DND-41 (cell line): ENCODE measurements around the gene SUMF1.

Source experiments
- ATAC-seq: fragments of 200-7000 bp; cut with Tn5 transposase; 3 replicates; pipeline ENCODE4 v1.9.1; 2021; ENCODE audit warnings: low read depth; ENCODE audit not compliant: insufficient read depth
- DNase-seq: peaks from one replicate; pipeline ENCODE4 v3.0.0-alpha.2; 2020
- H2AFZ ChIP-seq: 2 replicates; pipeline ENCODE4 v1.6.0; 2012; ENCODE audit warnings: low read depth, low read length
- H3K27ac ChIP-seq: 2 replicates; pipeline ENCODE4 v1.5.1; 2012; ENCODE audit warnings: low read length, inconsistent platforms
- H3K27me3 ChIP-seq: fragments of 200-600 bp; sonication (generic); 2 replicates; pipeline ENCODE4 v1.6.0; 2012; ENCODE audit warnings: low read length, mild to moderate bottlenecking, inconsistent platforms; ENCODE audit not compliant: insufficient read depth, poor library complexity
- H3K36me3 ChIP-seq: 2 replicates; pipeline ENCODE4 v1.5.1; 2012; ENCODE audit warnings: low read length, inconsistent platforms; ENCODE audit not compliant: insufficient read depth
- H3K4me1 ChIP-seq: 2 replicates; pipeline ENCODE4 v1.5.1; 2012; ENCODE audit warnings: mild to moderate bottlenecking, low read length; ENCODE audit not compliant: insufficient read depth
- H3K4me2 ChIP-seq: 2 replicates; pipeline ENCODE4 v1.6.0; 2012; ENCODE audit warnings: mild to moderate bottlenecking, moderate library complexity, low read length, inconsistent platforms; ENCODE audit not compliant: insufficient read depth
- H3K4me3 ChIP-seq, 2 experiments: fragments of 200-600 bp in 1 of 2; shearing (Covaris generic) in 1 of 2; 2 replicates each; pipeline ENCODE4 v1.5.1; 2012 to 2016; ENCODE audit warnings: inconsistent platforms in 2 of 2, low read length in 2 of 2, mild to moderate bottlenecking in 2 of 2, low read depth in 1 of 2, moderate library complexity in 1 of 2
- H3K79me2 ChIP-seq: 2 replicates; pipeline ENCODE4 v1.6.0; 2012; ENCODE audit warnings: low read length, inconsistent platforms; ENCODE audit not compliant: insufficient read depth
- H3K9ac ChIP-seq: 2 replicates; pipeline ENCODE4 v1.6.0; 2012; ENCODE audit warnings: low read depth, mild to moderate bottlenecking, inconsistent platforms, low read length, moderate library complexity
- H3K9me3 ChIP-seq: 2 replicates; pipeline ENCODE4 v1.5.1; 2012; ENCODE audit warnings: low read length, moderate library complexity, mild to moderate bottlenecking, inconsistent platforms; ENCODE audit not compliant: insufficient read depth, severe bottlenecking
- H4K20me1 ChIP-seq: 2 replicates; pipeline ENCODE4 v1.6.0; 2012; ENCODE audit warnings: low read length; ENCODE audit not compliant: insufficient read depth
- CTCF ChIP-seq: IDR thresholded peaks from 2 replicates; pipeline ENCODE4 v1.5.1; 2012; ENCODE audit warnings: borderline replicate concordance, low read length, moderate library complexity, mild to moderate bottlenecking; ENCODE audit not compliant: poor library complexity, severe bottlenecking; ENCODE audit errors: extremely low read depth
- EZH2 ChIP-seq: IDR thresholded peaks from 3 replicates; pipeline ENCODE4 v1.6.1; 2012; ENCODE audit warnings: borderline replicate concordance, low read depth, mild to moderate bottlenecking, moderate library complexity, low read length, inconsistent platforms; ENCODE audit not compliant: severe bottlenecking

Gene SUMF1

GRCh38 chr3:4350789-4351163, 116.3 kb downstream of the SUMF1 start:
- no peak overlapping the region for H3K27ac ChIP-seq
- no peak overlapping the region for H3K4me3 ChIP-seq
- no peak overlapping the region for H3K4me2 ChIP-seq
- H3K79me2 ChIP-seq: no peaks in the 10 kb centered on the region
- no peaks in the 10 kb centered on the region for H3K4me1 ChIP-seq
- no peak overlapping the region for H3K9ac ChIP-seq
- no peak overlapping the region for H2AFZ ChIP-seq
- TF ChIP-seq EZH2: no peak
- TF ChIP-seq CTCF: peak; percentile 82
- no peaks in the 10 kb centered on the region for H3K27me3 ChIP-seq
- peak; percentile 39 for DNase-seq
- H4K20me1 ChIP-seq: no peaks in the 10 kb centered on the region
- H3K36me3 ChIP-seq: no peaks in the 10 kb centered on the region
- H3K9me3 ChIP-seq: no peaks in the 10 kb centered on the region
- ATAC-seq: peak; percentile 85

GRCh38 chr3:4343258-4343657, 123.8 kb downstream of the SUMF1 start:
- TF ChIP-seq EZH2 (no peak), CTCF (no peak)
- no peaks in the 10 kb centered on the region for H3K9me3 ChIP-seq
- DNase-seq (no peak), ATAC-seq (no peak)
- H3K9ac ChIP-seq: no peak overlapping the region
- H3K27me3 ChIP-seq: no peaks in the 10 kb centered on the region
- H3K27ac ChIP-seq: no peak overlapping the region
- no peaks in the 10 kb centered on the region for H3K4me1 ChIP-seq
- H3K36me3 ChIP-seq: no peaks in the 10 kb centered on the region
- H2AFZ ChIP-seq: no peak overlapping the region
- H3K79me2 ChIP-seq: no peaks in the 10 kb centered on the region
- no peak overlapping the region for H3K4me2 ChIP-seq
- no peaks in the 10 kb centered on the region for H4K20me1 ChIP-seq
- no peak overlapping the region for H3K4me3 ChIP-seq

- no peak for ATAC-seq
- H3K4me1 ChIP-seq: no peaks in the 10 kb centered on the region
- no peak for TF ChIP-seq CTCF
- TF ChIP-seq EZH2: no peak
- H3K4me3 ChIP-seq: no peak overlapping the region
- H3K36me3 ChIP-seq: no peaks in the 10 kb centered on the region
- DNase-seq: no peak
- H3K27me3 ChIP-seq: no peaks in the 10 kb centered on the region
- no peak overlapping the region for H3K27ac ChIP-seq
- no peaks in the 10 kb centered on the region for H4K20me1 ChIP-seq
- no peaks in the 10 kb centered on the region for H3K79me2 ChIP-seq
- no peak overlapping the region for H3K9ac ChIP-seq
- H3K4me2 ChIP-seq: no peak overlapping the region
- no peak overlapping the region for H2AFZ ChIP-seq
- no peaks in the 10 kb centered on the region for H3K9me3 ChIP-seq
These were observed 125.8 kb downstream of the SUMF1 start for GRCh38 chr3:4341336-4341675.
